VCaP (cell line): ENCODE results near the gene PEX14.

Source experiments
- H3K27ac ChIP-seq: fragments of 450-650 bp; 2 replicates; pipeline ENCODE4 v1.5.1; 2017
- CTCF ChIP-seq: fragments of 450-650 bp; conservative IDR thresholded peaks from 2 replicates; pipeline ENCODE4 v1.5.1; 2017; ENCODE audit warnings: mild to moderate bottlenecking, moderate library complexity

Gene PEX14

GRCh38 chr1:10646347-10646861, 171.7 kb downstream of the PEX14 start:
- no peak for TF ChIP-seq CTCF
- 0 out of 2 replicates have a peak overlapping the region, but pooled peaks have one; percentile 4 for H3K27ac ChIP-seq

- peak overlapping the region; percentile 9; the same call in 1 of the 2 replicates for H3K27ac ChIP-seq
- TF ChIP-seq CTCF: no peak
Measured at GRCh38 chr1:10647414-10648170, 172.8 kb downstream of the PEX14 start.

- no peak for TF ChIP-seq CTCF
- peak overlapping the region; percentile 11; the same call in 1 of the 2 replicates for H3K27ac ChIP-seq
Measured at GRCh38 chr1:10648689-10649516, 174.2 kb downstream of the PEX14 start.

- peak overlapping the region; percentile 11; the same call in 1 of the 2 replicates for H3K27ac ChIP-seq
- TF ChIP-seq CTCF: no peak
Measured at GRCh38 chr1:10649517-10650201, 174.9 kb downstream of the PEX14 start.

- TF ChIP-seq CTCF: no peak
- peak overlapping the region; percentile 7; the same call in 1 of the 2 replicates for H3K27ac ChIP-seq
Measured at GRCh38 chr1:10650556-10651388, 176.0 kb downstream of the PEX14 start.

GRCh38 chr1:10651389-10651766, 176.6 kb downstream of the PEX14 start:
- peak overlapping the region; percentile 57 for H3K27ac ChIP-seq
- TF ChIP-seq CTCF: no peak
